ENCODE measurements around the gene SLFN11.

- no peak for TF ChIP-seq POLR2A (IDR thresholded peaks at IDR 0.05; ENCODE audit: control extremely low read depth in 1 of 2, low read depth in 2 of 2, low read length in 2 of 2)
- TF ChIP-seq TEAD4 (IDR thresholded peaks at IDR 0.05; ENCODE audit: low read depth, low read length): no peak
Measured at GRCh38 chr17:35352284-35352683, 21.1 kb downstream of the SLFN11 start.

Measured in H1 (cell line).